Mesothelial cell of epicardium (in vitro differentiated cells): ENCODE measurements around the gene UBE3C. TPM values are rescaled to one million over a fixed set of nuclear protein-coding genes. Genes with fewer than 3 reads are reported as not detected.

Source experiments
- DNase-seq, 2 experiments: peaks; one replicate each; pipeline ENCODE4 v3.0.0; 2021; ENCODE audit warnings: low spot score in 2 of 2; ENCODE audit not compliant: unreplicated experiment in 2 of 2
- H3K27ac Mint-ChIP-seq: 2 replicates; pipeline ENCODE4 v1.8.0; 2021; ENCODE audit warnings: mixed read lengths
- H3K27me3 Mint-ChIP-seq: 2 replicates; pipeline ENCODE4 v1.8.0; 2021; ENCODE audit warnings: low read depth, mixed read lengths
- H3K36me3 Mint-ChIP-seq: 2 replicates; pipeline ENCODE4 v1.8.0; 2021; ENCODE audit warnings: mixed read lengths
- H3K4me1 Mint-ChIP-seq: 2 replicates; pipeline ENCODE4 v1.8.0; 2021; ENCODE audit warnings: mixed read lengths
- H3K4me3 Mint-ChIP-seq: 2 replicates; pipeline ENCODE4 v1.8.0; 2021; ENCODE audit warnings: mild to moderate bottlenecking, moderate library complexity, mixed read lengths
- H3K9me3 Mint-ChIP-seq: 2 replicates; pipeline ENCODE4 v1.8.0; 2021; ENCODE audit warnings: mixed read lengths
- total RNA-seq: library from RNA; stranded (reverse); gene quantifications from 3 replicates; pipeline ENCODE4 v1.2.1, GENCODE V29; 2021
- TF ChIP-seq, protein P1 (sequence below): fragments of 200-600 bp; sonication (generic); IDR thresholded peaks from one replicate; pipeline ENCODE4 v1.5.0; 2021; ENCODE audit warnings: antibody characterized with exemption; ENCODE audit not compliant: unreplicated experiment

UBE3C gene
- total RNA-seq, 1 donor from 2014 or later = 58.8 TPM

- no peaks in the 10 kb centered on the region for H3K9me3 Mint-ChIP-seq
- DNase-seq = no peak
- peak overlapping the region; percentile 86 for H3K27ac Mint-ChIP-seq
- peak overlapping the region; percentile 80 for H3K4me3 Mint-ChIP-seq
- TF ChIP-seq, protein P1, sequence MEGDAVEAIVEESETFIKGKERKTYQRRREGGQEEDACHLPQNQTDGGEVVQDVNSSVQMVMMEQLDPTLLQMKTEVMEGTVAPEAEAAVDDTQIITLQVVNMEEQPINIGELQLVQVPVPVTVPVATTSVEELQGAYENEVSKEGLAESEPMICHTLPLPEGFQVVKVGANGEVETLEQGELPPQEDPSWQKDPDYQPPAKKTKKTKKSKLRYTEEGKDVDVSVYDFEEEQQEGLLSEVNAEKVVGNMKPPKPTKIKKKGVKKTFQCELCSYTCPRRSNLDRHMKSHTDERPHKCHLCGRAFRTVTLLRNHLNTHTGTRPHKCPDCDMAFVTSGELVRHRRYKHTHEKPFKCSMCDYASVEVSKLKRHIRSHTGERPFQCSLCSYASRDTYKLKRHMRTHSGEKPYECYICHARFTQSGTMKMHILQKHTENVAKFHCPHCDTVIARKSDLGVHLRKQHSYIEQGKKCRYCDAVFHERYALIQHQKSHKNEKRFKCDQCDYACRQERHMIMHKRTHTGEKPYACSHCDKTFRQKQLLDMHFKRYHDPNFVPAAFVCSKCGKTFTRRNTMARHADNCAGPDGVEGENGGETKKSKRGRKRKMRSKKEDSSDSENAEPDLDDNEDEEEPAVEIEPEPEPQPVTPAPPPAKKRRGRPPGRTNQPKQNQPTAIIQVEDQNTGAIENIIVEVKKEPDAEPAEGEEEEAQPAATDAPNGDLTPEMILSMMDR = no peak
- H3K27me3 Mint-ChIP-seq = no peaks in the 10 kb centered on the region
- H3K4me1 Mint-ChIP-seq = peaks cover 40% of the 10 kb centered on the region
- peaks cover 3% of the 10 kb centered on the region for H3K36me3 Mint-ChIP-seq
Observed at GRCh38 chr7:157140511-157140905, 1.8 kb downstream of the UBE3C start.

- Mint-ChIP-seq H3K27me3 (no peaks in the 10 kb centered on the region), H3K9me3 (no peaks in the 10 kb centered on the region), H3K27ac (no peak overlapping the region), H3K4me1 (peaks cover 36% of the 10 kb centered on the region), H3K4me3 (no peak overlapping the region), H3K36me3 (peaks cover 3% of the 10 kb centered on the region)
- TF ChIP-seq, protein P1 = no peak
- DNase-seq = no peak
Observed at GRCh38 chr7:157141525-157142060, 2.9 kb downstream of the UBE3C start.

DNA sequence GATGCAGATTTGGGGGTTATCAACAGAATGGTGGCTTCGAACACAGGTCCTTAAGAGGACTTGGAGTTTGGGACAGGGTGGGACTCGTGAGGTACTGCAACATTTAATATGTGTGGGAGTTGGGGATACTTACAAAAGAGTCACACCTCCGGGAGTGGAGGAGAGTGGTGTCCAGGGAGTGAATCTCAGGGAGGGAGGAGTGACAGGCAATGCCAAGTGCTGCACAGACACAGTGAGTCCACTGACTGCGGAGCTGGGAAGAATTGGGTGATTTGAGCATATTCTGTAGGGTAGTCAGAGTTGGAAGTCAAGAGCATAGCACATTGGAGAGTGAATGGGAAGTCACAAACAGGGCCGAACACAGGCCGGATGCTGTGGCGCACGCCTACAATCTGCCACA, 5.1 kb downstream of the UBE3C start:
- H3K27ac Mint-ChIP-seq = no peak overlapping the region
- peaks cover 9% of the 10 kb centered on the region for H3K36me3 Mint-ChIP-seq
- DNase-seq = no peak
- no peak overlapping the region for H3K4me3 Mint-ChIP-seq
- no peaks in the 10 kb centered on the region for H3K9me3 Mint-ChIP-seq
- H3K4me1 Mint-ChIP-seq = peaks cover 38% of the 10 kb centered on the region
- TF ChIP-seq, protein P1 = no peak
- H3K27me3 Mint-ChIP-seq = no peaks in the 10 kb centered on the region

- DNase-seq = no peak
- Mint-ChIP-seq H3K36me3 (peaks cover 6% of the 10 kb centered on the region), H3K4me3 (no peak overlapping the region), H3K27me3 (no peaks in the 10 kb centered on the region), H3K9me3 (no peaks in the 10 kb centered on the region), H3K4me1 (peaks cover 9% of the 10 kb centered on the region), H3K27ac (no peak overlapping the region)
- TF ChIP-seq, protein P1 = no peak
Observed at GRCh38 chr7:157149317-157149716, 10.6 kb downstream of the UBE3C start.

- Mint-ChIP-seq H3K4me1 (peaks cover 7% of the 10 kb centered on the region), H3K4me3 (no peak overlapping the region), H3K36me3 (peaks cover 5% of the 10 kb centered on the region), H3K9me3 (no peaks in the 10 kb centered on the region), H3K27ac (no peak overlapping the region), H3K27me3 (no peaks in the 10 kb centered on the region)
- DNase-seq = no peak
- TF ChIP-seq, protein P1 = no peak
Observed at GRCh38 chr7:157150882-157151281, 12.2 kb downstream of the UBE3C start.
